ENCODE measurements around the gene TMEM123.

Gene TMEM123

DNA sequence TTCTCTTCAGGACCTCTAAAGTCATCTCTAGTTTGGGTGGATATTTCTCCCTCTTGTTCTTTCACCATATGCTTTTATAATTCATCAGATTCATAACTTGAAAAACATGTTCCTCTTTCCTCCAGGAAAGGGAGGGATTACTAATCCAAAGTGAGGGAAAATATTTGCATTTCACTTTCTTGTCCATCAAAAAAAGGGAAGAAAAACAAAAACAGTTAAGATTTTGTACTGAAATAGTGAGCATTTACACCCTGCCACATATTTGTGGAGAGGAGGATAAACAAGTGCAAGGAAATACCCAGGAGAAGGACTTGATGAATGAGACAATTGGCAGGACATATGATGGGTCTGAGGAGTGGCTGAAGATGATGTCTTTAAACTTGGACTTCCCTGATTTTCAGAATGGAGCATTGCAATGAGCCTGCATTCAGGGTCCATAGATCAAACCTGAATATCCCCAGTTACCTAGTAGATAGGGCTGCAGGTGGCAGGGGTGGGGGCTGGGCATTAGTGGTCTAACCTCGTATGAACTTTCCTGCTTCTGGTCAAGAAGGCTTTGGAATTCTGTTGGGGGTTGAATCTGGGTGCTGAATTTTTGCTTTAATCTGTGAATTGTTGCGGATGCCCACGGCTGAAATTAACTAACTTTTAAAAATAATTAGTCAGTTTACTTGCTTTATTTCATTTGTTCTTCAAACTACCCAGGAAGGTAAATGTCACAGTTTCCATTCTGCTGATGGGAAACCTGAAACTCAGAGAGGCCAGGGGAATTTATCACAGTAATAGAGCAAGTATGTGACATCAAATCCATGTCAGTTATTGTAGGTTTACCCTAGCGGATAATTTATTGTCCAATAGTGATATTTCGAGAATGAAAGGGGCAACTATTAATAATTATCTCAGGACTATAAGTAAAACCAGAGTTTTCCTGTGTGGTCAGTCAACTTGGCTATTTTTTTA lies 36.9 kb upstream of the TMEM123 start:
- Histone ChIP-seq H3K9me3 (ENCODE audit: control insufficient read depth in 1 of 2, low read length in 2 of 2) (no peaks in the 10 kb centered on the region), H3K9ac (ENCODE audit: low read depth in 1 of 2, low read length in 2 of 2) (no peak overlapping the region), H3K27me3 (ENCODE audit: control insufficient read depth in 1 of 2, insufficient read depth in 2 of 2, low read length in 2 of 2) (peaks cover 0 to 8% of the 10 kb centered on the region in 2 donors), H3K4me3 (ENCODE audit: low read depth in 1 of 2, low read length in 2 of 2) (no peak overlapping the region), H3K4me1 (ENCODE audit: control insufficient read depth in 1 of 2, insufficient read depth in 2 of 2, low read length in 2 of 2) (peaks cover 4 to 13% of the 10 kb centered on the region in 2 donors), H3K36me3 (ENCODE audit: control insufficient read depth in 1 of 2, insufficient read depth in 2 of 2, low read length in 2 of 2) (no peaks in the 10 kb centered on the region), H3K27ac (ENCODE audit: low read depth, low read length) (no peak overlapping the region)

- no peaks in the 10 kb centered on the region for H3K36me3 ChIP-seq (ENCODE audit: control insufficient read depth in 1 of 2, insufficient read depth in 2 of 2, low read length in 2 of 2)
- H3K27ac ChIP-seq (ENCODE audit: low read depth, low read length), result no peak overlapping the region
- H3K9ac ChIP-seq (ENCODE audit: low read depth in 1 of 2, low read length in 2 of 2), result no peak overlapping the region
- peaks cover 0 to 8% of the 10 kb centered on the region in 2 donors for H3K27me3 ChIP-seq (ENCODE audit: control insufficient read depth in 1 of 2, insufficient read depth in 2 of 2, low read length in 2 of 2)
- peaks cover 0 to 13% of the 10 kb centered on the region in 2 donors for H3K4me1 ChIP-seq (ENCODE audit: control insufficient read depth in 1 of 2, insufficient read depth in 2 of 2, low read length in 2 of 2)
- no peak overlapping the region for H3K4me3 ChIP-seq (ENCODE audit: low read depth in 1 of 2, low read length in 2 of 2)
- H3K9me3 ChIP-seq (ENCODE audit: control insufficient read depth in 1 of 2, low read length in 2 of 2), result no peaks in the 10 kb centered on the region
These were observed 35.6 kb upstream of the TMEM123 start for GRCh38 chr11:102488208-102488607.

DNA sequence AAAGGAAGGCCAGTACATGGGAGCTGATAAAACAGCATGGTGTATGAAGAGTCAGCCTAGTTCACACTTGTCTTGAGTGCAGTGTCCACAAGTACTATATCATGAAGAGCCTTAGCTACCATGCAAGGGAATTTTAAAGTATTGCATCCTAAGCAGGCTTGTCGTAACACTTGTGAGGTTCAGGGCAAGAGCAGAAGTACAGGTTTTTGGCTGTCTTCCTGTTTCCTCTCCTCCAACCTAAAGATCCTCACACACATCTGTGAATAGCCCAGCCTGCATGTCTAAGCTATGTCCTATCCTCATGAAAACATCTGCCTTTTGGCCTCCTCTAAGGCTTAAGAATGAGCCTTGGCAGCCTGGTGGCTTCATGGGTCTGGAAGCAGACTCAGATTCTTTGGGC lies 34.6 kb upstream of the TMEM123 start:
- Histone ChIP-seq H3K27ac (ENCODE audit: low read depth, low read length) (no peak overlapping the region), H3K27me3 (ENCODE audit: control insufficient read depth in 1 of 2, insufficient read depth in 2 of 2, low read length in 2 of 2) (peaks cover 0 to 8% of the 10 kb centered on the region in 2 donors), H3K9ac (ENCODE audit: low read depth in 1 of 2, low read length in 2 of 2) (no peak overlapping the region)

GRCh38 chr11:102486584-102486983 lies 34.0 kb upstream of the TMEM123 start:
- Histone ChIP-seq H3K4me1 (ENCODE audit: control insufficient read depth in 1 of 2, insufficient read depth in 2 of 2, low read length in 2 of 2) (peaks cover 0 to 13% of the 10 kb centered on the region in 2 donors), H3K9ac (ENCODE audit: low read depth in 1 of 2, low read length in 2 of 2) (no peak overlapping the region), H3K27me3 (ENCODE audit: control insufficient read depth in 1 of 2, insufficient read depth in 2 of 2, low read length in 2 of 2) (peaks cover 0 to 8% of the 10 kb centered on the region in 2 donors), H3K9me3 (ENCODE audit: control insufficient read depth in 1 of 2, low read length in 2 of 2) (no peaks in the 10 kb centered on the region), H3K36me3 (ENCODE audit: control insufficient read depth in 1 of 2, insufficient read depth in 2 of 2, low read length in 2 of 2) (no peaks in the 10 kb centered on the region), H3K4me3 (ENCODE audit: low read depth in 1 of 2, low read length in 2 of 2) (no peak overlapping the region), H3K27ac (ENCODE audit: low read depth, low read length) (no peak overlapping the region)

More for the DNA sequence above, 34.6 kb upstream of the TMEM123 start:
- Histone ChIP-seq H3K4me1 (ENCODE audit: control insufficient read depth in 1 of 2, insufficient read depth in 2 of 2, low read length in 2 of 2) (peaks cover 0 to 13% of the 10 kb centered on the region in 2 donors), H3K36me3 (ENCODE audit: control insufficient read depth in 1 of 2, insufficient read depth in 2 of 2, low read length in 2 of 2) (no peaks in the 10 kb centered on the region), H3K9me3 (ENCODE audit: control insufficient read depth in 1 of 2, low read length in 2 of 2) (no peaks in the 10 kb centered on the region), H3K4me3 (ENCODE audit: low read depth in 1 of 2, low read length in 2 of 2) (no peak overlapping the region)

- Histone ChIP-seq H3K4me3 (ENCODE audit: low read depth in 1 of 2, low read length in 2 of 2) (no peak overlapping the region), H3K36me3 (ENCODE audit: control insufficient read depth in 1 of 2, insufficient read depth in 2 of 2, low read length in 2 of 2) (no peaks in the 10 kb centered on the region), H3K27ac (ENCODE audit: low read depth, low read length) (no peak overlapping the region), H3K27me3 (ENCODE audit: control insufficient read depth in 1 of 2, insufficient read depth in 2 of 2, low read length in 2 of 2) (peaks cover 0 to 3% of the 10 kb centered on the region in 2 donors), H3K9me3 (ENCODE audit: control insufficient read depth in 1 of 2, low read length in 2 of 2) (no peaks in the 10 kb centered on the region), H3K4me1 (ENCODE audit: control insufficient read depth in 1 of 2, insufficient read depth in 2 of 2, low read length in 2 of 2) (peaks cover 0 to 17% of the 10 kb centered on the region in 2 donors), H3K9ac (ENCODE audit: low read depth in 1 of 2, low read length in 2 of 2) (no peak overlapping the region)
These were observed 32.6 kb upstream of the TMEM123 start for GRCh38 chr11:102485095-102485722.

- no peak overlapping the region for H3K9ac ChIP-seq (ENCODE audit: low read depth in 1 of 2, low read length in 2 of 2)
- no peak overlapping the region for H3K27ac ChIP-seq (ENCODE audit: low read depth, low read length)
- H3K27me3 ChIP-seq (ENCODE audit: control insufficient read depth in 1 of 2, insufficient read depth in 2 of 2, low read length in 2 of 2), result no peaks in the 10 kb centered on the region
- no peaks in the 10 kb centered on the region for H3K9me3 ChIP-seq (ENCODE audit: control insufficient read depth in 1 of 2, low read length in 2 of 2)
- no peak overlapping the region for H3K4me3 ChIP-seq (ENCODE audit: low read depth in 1 of 2, low read length in 2 of 2)
- peaks cover 0 to 22% of the 10 kb centered on the region in 2 donors for H3K4me1 ChIP-seq (ENCODE audit: control insufficient read depth in 1 of 2, insufficient read depth in 2 of 2, low read length in 2 of 2)
- no peaks in the 10 kb centered on the region for H3K36me3 ChIP-seq (ENCODE audit: control insufficient read depth in 1 of 2, insufficient read depth in 2 of 2, low read length in 2 of 2)
These were observed 29.9 kb upstream of the TMEM123 start for GRCh38 chr11:102482433-102482832.

DNA sequence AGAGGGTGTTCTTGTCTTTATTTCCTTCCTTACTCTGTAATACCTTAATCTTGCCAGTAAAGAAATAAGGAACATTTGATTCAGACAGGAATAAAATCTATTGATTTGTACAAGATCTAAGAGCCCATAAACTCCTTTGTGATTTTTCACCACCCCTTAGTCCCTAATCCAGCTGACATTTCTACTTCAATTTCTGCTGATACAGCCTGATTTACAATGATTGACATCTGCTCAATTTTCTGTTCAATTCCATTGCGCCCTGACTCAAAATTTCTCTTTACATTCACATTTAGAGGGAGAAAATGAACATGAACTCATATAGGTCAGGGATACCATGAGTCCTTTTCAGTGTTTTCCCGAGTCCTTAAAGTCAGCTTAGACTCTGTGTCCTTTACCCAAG lies 27.2 kb upstream of the TMEM123 start:
- no peaks in the 10 kb centered on the region for H3K36me3 ChIP-seq (ENCODE audit: control insufficient read depth in 1 of 2, insufficient read depth in 2 of 2, low read length in 2 of 2)
- H3K4me1 ChIP-seq (ENCODE audit: control insufficient read depth in 1 of 2, insufficient read depth in 2 of 2, low read length in 2 of 2), result peaks cover 11 to 31% of the 10 kb centered on the region in 2 donors
- H3K4me3 ChIP-seq (ENCODE audit: low read depth in 1 of 2, low read length in 2 of 2), result no peak overlapping the region
- H3K27me3 ChIP-seq (ENCODE audit: control insufficient read depth in 1 of 2, insufficient read depth in 2 of 2, low read length in 2 of 2), result no peaks in the 10 kb centered on the region
- H3K9ac ChIP-seq (ENCODE audit: low read depth in 1 of 2, low read length in 2 of 2), result no peak overlapping the region
- no peaks in the 10 kb centered on the region for H3K9me3 ChIP-seq (ENCODE audit: control insufficient read depth in 1 of 2, low read length in 2 of 2)
- no peak overlapping the region for H3K27ac ChIP-seq (ENCODE audit: low read depth, low read length)

- no peaks in the 10 kb centered on the region for H3K9me3 ChIP-seq (ENCODE audit: control insufficient read depth in 1 of 2, low read length in 2 of 2)
- H3K27me3 ChIP-seq (ENCODE audit: control insufficient read depth in 1 of 2, insufficient read depth in 2 of 2, low read length in 2 of 2), result no peaks in the 10 kb centered on the region
- no peaks in the 10 kb centered on the region for H3K36me3 ChIP-seq (ENCODE audit: control insufficient read depth in 1 of 2, insufficient read depth in 2 of 2, low read length in 2 of 2)
- H3K27ac ChIP-seq (ENCODE audit: low read depth, low read length), result no peak overlapping the region
- H3K4me1 ChIP-seq (ENCODE audit: control insufficient read depth in 1 of 2, insufficient read depth in 2 of 2, low read length in 2 of 2), result peaks cover 17 to 36% of the 10 kb centered on the region in 2 donors
- no peak overlapping the region for H3K9ac ChIP-seq (ENCODE audit: low read depth in 1 of 2, low read length in 2 of 2)
- H3K4me3 ChIP-seq (ENCODE audit: low read depth in 1 of 2, low read length in 2 of 2), result no peak overlapping the region
These were observed 26.2 kb upstream of the TMEM123 start for GRCh38 chr11:102478673-102479299.

DNA sequence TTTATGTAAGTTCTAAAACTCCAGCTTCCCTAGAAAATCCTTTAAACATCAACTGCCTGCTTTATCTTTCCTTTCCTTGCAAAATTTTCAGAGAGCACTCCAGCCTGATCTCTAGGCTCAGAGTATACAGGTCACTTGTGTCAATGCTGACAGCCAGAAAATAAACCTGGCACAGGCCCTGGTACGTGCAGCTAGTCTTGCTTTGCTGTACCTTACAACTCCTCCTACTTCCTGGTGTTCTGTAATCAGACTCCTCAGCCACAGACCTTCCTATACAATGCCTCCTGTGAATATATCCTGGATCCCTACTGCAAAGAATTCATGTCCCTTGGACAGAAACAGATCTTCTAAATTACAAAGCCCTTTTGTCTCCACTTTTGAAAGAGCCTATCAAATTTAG lies 24.2 kb upstream of the TMEM123 start:
- Histone ChIP-seq H3K9ac (ENCODE audit: low read depth in 1 of 2, low read length in 2 of 2) (no peak overlapping the region), H3K27me3 (ENCODE audit: control insufficient read depth in 1 of 2, insufficient read depth in 2 of 2, low read length in 2 of 2) (no peaks in the 10 kb centered on the region), H3K4me1 (ENCODE audit: control insufficient read depth in 1 of 2, insufficient read depth in 2 of 2, low read length in 2 of 2) (peaks cover 20 to 43% of the 10 kb centered on the region in 2 donors), H3K9me3 (ENCODE audit: control insufficient read depth in 1 of 2, low read length in 2 of 2) (no peaks in the 10 kb centered on the region), H3K36me3 (ENCODE audit: control insufficient read depth in 1 of 2, insufficient read depth in 2 of 2, low read length in 2 of 2) (no peaks in the 10 kb centered on the region), H3K4me3 (ENCODE audit: low read depth in 1 of 2, low read length in 2 of 2) (no peak overlapping the region), H3K27ac (ENCODE audit: low read depth, low read length) (no peak overlapping the region)

DNA sequence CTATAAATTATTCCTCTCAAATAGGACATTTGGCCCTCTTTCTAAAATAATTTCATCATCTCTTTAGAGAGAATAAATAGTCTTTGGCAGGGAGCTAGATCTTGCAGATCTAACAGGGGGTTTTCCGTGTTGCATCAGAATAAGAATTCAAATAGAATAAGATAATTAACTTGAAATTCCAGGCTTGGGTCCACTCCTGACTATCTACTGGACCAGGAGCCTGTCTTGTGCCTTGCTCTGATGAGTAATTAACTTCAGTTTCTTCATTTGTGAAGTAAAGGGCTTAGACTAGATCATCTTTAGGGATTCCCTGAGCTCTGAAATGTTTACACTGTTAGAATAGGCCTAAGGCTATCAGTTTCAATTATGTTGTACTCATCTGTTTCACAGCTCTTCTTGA lies 23.5 kb upstream of the TMEM123 start:
- no peak overlapping the region for H3K9ac ChIP-seq (ENCODE audit: low read depth in 1 of 2, low read length in 2 of 2)
- H3K4me1 ChIP-seq (ENCODE audit: control insufficient read depth in 1 of 2, insufficient read depth in 2 of 2, low read length in 2 of 2), result peaks cover 20 to 40% of the 10 kb centered on the region in 2 donors
- H3K27ac ChIP-seq (ENCODE audit: low read depth, low read length), result no peak overlapping the region
- no peaks in the 10 kb centered on the region for H3K36me3 ChIP-seq (ENCODE audit: control insufficient read depth in 1 of 2, insufficient read depth in 2 of 2, low read length in 2 of 2)
- H3K9me3 ChIP-seq (ENCODE audit: control insufficient read depth in 1 of 2, low read length in 2 of 2), result no peaks in the 10 kb centered on the region
- H3K4me3 ChIP-seq (ENCODE audit: low read depth in 1 of 2, low read length in 2 of 2), result no peak overlapping the region
- H3K27me3 ChIP-seq (ENCODE audit: control insufficient read depth in 1 of 2, insufficient read depth in 2 of 2, low read length in 2 of 2), result no peaks in the 10 kb centered on the region
